Measurements from ENCODE around the gene LPCAT4. TPM values are rescaled to one million over a fixed set of nuclear protein-coding genes. Genes with fewer than 3 reads are reported as not detected.

The LPCAT4 gene
- total and polyA plus RNA-seq, 9 of the 15 experiments (the other 6 are each of a cell fraction or from before 2014, with no cell fraction given), result 7.3 to 34.3 (median 14.4) TPM

- no peak for TF ChIP-seq ILK (tag; IDR thresholded peaks at IDR 0.05; ENCODE audit: borderline replicate concordance, low read depth)
- no peak for TF ChIP-seq ZNF707 (CRISPR knock-in tag; conservative IDR thresholded peaks at IDR 0.05)
- TF ChIP-seq THRA (IDR thresholded peaks at IDR 0.05), result no peak
- TF ChIP-seq ZNF212 (CRISPR knock-in tag; IDR thresholded peaks at IDR 0.05), result no peak
- no peak for TF ChIP-seq KLF10 (CRISPR knock-in tag; IDR thresholded peaks at IDR 0.05)
- TF ChIP-seq GATAD2B (IDR thresholded peaks at IDR 0.05; ENCODE audit: borderline replicate concordance), result no peak
- TF ChIP-seq CBFA2T3 (IDR thresholded peaks at IDR 0.05), result no peak
- no peak for TF ChIP-seq KHSRP (IDR thresholded peaks at IDR 0.05)
- no peak for TF ChIP-seq EZH2 (IDR thresholded peaks at IDR 0.05; ENCODE audit: borderline replicate concordance, low read depth, low read length)
- 0 out of 2 replicates have a peak, but pooled peaks have one; percentile 75 for TF ChIP-seq THRAP3 (IDR thresholded peaks at IDR 0.05; ENCODE audit: borderline replicate concordance)
- no peak for TF ChIP-seq KAT7 (CRISPR knock-in tag; IDR thresholded peaks at IDR 0.05; ENCODE audit: borderline replicate concordance)
- 0 out of 2 replicates have a peak, but pooled peaks have one; percentile 18 for TF ChIP-seq SUPT5H (IDR thresholded peaks at IDR 0.05)
- TF ChIP-seq ZNF785 (CRISPR knock-in tag; IDR thresholded peaks at IDR 0.05), result no peak
Measured at GRCh38 chr15:34338347-34338746, 28.6 kb downstream of the LPCAT4 start (continued).

All from K562 (cell line).